AG08395 (cell line): Measurements from ENCODE around the gene GOLGA5.
"Not testable (repeated sequence)": the region's sequence is repeated elsewhere in the genome, so short reads cannot be mapped to it uniquely, and the experiment has no call there.

Experiments used
- DNase-seq: peaks from one replicate; pipeline ENCODE4 v3.0.0; 2012; ENCODE audit warnings: mixed read lengths, low spot score

The GOLGA5 gene

GRCh38 chr14:92793709-92794546 lies at the start of gene GOLGA5:
TSS of gene GOLGA5 (plus strand) at chr14:92794305. CDS start at chr14:92797438, 3,133 bp downstream.
- DNase-seq = peak; percentile 97

- DNase-seq = peak; percentile 37
These were observed 46.3 kb upstream of the GOLGA5 start for GRCh38 chr14:92747701-92748258.

GRCh38 chr14:92748259-92749016 lies 45.7 kb upstream of the GOLGA5 start, which contains the start of gene LGMN:
TSS of gene LGMN (minus strand) at chr14:92748627. CDS start at chr14:92732786, 15,841 bp downstream.
- DNase-seq = peak; percentile 96

GRCh38 chr14:92750222-92750728 lies 43.8 kb upstream of the GOLGA5 start:
- DNase-seq = not testable (repeated sequence)

- DNase-seq = no peak
These were observed 43.1 kb upstream of the GOLGA5 start for GRCh38 chr14:92750994-92751400.

GRCh38 chr14:92751819-92752218 lies 42.3 kb upstream of the GOLGA5 start:
- no peak for DNase-seq

GRCh38 chr14:92753250-92753649 lies 40.9 kb upstream of the GOLGA5 start:
- no peak for DNase-seq

- DNase-seq = no peak
These were observed 39.1 kb upstream of the GOLGA5 start for GRCh38 chr14:92754966-92755365.

GRCh38 chr14:92755495-92755894 lies 38.6 kb upstream of the GOLGA5 start:
- no peak for DNase-seq

- DNase-seq = no peak
These were observed 37.7 kb upstream of the GOLGA5 start for GRCh38 chr14:92756446-92756845.

- DNase-seq = no peak
These were observed 34.8 kb upstream of the GOLGA5 start for GRCh38 chr14:92759300-92759678.

GRCh38 chr14:92759679-92760523 lies 34.2 kb upstream of the GOLGA5 start:
- no peak for DNase-seq

- no peak for DNase-seq
These were observed 33.6 kb upstream of the GOLGA5 start for GRCh38 chr14:92760524-92760805.

GRCh38 chr14:92763666-92764631 lies 30.2 kb upstream of the GOLGA5 start:
- not testable (repeated sequence) for DNase-seq

- DNase-seq = not testable (repeated sequence)
These were observed 25.9 kb upstream of the GOLGA5 start for GRCh38 chr14:92768236-92768635.

GRCh38 chr14:92768795-92769194 lies 25.3 kb upstream of the GOLGA5 start:
- no peak for DNase-seq

- no peak for DNase-seq
These were observed 23.6 kb upstream of the GOLGA5 start for GRCh38 chr14:92770484-92770883.

- DNase-seq = no peak
These were observed 19.5 kb upstream of the GOLGA5 start for GRCh38 chr14:92774572-92774971.

- DNase-seq = not testable (repeated sequence)
These were observed 18.8 kb upstream of the GOLGA5 start for GRCh38 chr14:92775292-92775691.

GRCh38 chr14:92778868-92779565 lies 15.1 kb upstream of the GOLGA5 start:
- DNase-seq = not testable (repeated sequence)
